ENCODE data around the gene NCF2. TPM values are rescaled to one million over a fixed set of nuclear protein-coding genes. Genes with fewer than 3 reads are reported as not detected.

The NCF2 gene
- total RNA-seq, 4 donors from 2014 or later: 16.9 to 48.3 (median 33.9) TPM

GRCh38 chr1:183551924-183552323 lies 38.3 kb downstream of the NCF2 start:
- 94% methylated on average over 9 of the region's 9 CpGs for WGBS
- no peaks in the 10 kb centered on the region for H3K27me3 ChIP-seq

GRCh38 chr1:183550915-183551314 lies 39.3 kb downstream of the NCF2 start:
- TF ChIP-seq POLR2AphosphoS5 (IDR thresholded peaks at IDR 0.05) (no peak), POLR2A (IDR thresholded peaks at IDR 0.05) (no peak), EP300 (IDR thresholded peaks at IDR 0.05) (no peak)
- TF ChIP-seq, protein P1, sequence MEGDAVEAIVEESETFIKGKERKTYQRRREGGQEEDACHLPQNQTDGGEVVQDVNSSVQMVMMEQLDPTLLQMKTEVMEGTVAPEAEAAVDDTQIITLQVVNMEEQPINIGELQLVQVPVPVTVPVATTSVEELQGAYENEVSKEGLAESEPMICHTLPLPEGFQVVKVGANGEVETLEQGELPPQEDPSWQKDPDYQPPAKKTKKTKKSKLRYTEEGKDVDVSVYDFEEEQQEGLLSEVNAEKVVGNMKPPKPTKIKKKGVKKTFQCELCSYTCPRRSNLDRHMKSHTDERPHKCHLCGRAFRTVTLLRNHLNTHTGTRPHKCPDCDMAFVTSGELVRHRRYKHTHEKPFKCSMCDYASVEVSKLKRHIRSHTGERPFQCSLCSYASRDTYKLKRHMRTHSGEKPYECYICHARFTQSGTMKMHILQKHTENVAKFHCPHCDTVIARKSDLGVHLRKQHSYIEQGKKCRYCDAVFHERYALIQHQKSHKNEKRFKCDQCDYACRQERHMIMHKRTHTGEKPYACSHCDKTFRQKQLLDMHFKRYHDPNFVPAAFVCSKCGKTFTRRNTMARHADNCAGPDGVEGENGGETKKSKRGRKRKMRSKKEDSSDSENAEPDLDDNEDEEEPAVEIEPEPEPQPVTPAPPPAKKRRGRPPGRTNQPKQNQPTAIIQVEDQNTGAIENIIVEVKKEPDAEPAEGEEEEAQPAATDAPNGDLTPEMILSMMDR (IDR thresholded peaks at IDR 0.05): no peak
- no peaks in the 10 kb centered on the region for H3K9me3 ChIP-seq
- H3K36me3 ChIP-seq: peaks cover 92% of the 10 kb centered on the region
- H3K27ac ChIP-seq: no peak overlapping the region
- no peaks in the 10 kb centered on the region for H3K27me3 ChIP-seq
- 39% methylated on average over 3 of the region's 3 CpGs for WGBS
- H3K4me1 ChIP-seq: no peaks in the 10 kb centered on the region
- no peak for DNase-seq (ENCODE audit: low spot score in 2 of 2)
- H3K4me3 ChIP-seq: no peak overlapping the region

More at GRCh38 chr1:183551924-183552323, 38.3 kb downstream of the NCF2 start:
- H3K27ac ChIP-seq: no peak overlapping the region
- H3K4me3 ChIP-seq: no peak overlapping the region
- H3K36me3 ChIP-seq: peaks cover 81% of the 10 kb centered on the region
- H3K4me1 ChIP-seq: no peaks in the 10 kb centered on the region
- no peaks in the 10 kb centered on the region for H3K9me3 ChIP-seq
- TF ChIP-seq, protein P1 (IDR thresholded peaks at IDR 0.05): no peak
- TF ChIP-seq POLR2AphosphoS5 (IDR thresholded peaks at IDR 0.05) (no peak), EP300 (IDR thresholded peaks at IDR 0.05) (no peak), POLR2A (IDR thresholded peaks at IDR 0.05) (no peak)
- no peak for DNase-seq (ENCODE audit: low spot score in 2 of 2)

DNA sequence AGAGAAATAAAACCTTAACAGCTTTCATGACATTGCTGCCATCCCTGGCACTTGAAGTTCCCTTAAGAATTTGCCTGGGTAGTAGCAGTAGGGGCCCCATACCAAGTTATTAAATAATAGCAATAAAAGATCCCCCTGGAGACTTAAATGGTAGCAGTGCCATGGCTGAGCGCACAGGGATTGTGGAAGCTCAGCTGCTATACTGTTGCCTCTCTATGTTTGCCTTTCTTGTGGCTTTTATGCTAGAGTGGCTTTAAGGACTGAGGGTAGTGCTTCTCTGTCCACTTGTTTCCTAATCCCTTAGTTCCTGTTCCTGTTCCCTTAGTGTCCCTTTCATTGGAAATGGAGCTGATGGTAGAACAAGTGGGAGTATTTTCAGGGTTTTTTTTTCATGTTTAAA lies 42.1 kb downstream of the NCF2 start:
- peaks cover 93% of the 10 kb centered on the region for H3K36me3 ChIP-seq
- TF ChIP-seq POLR2AphosphoS5 (IDR thresholded peaks at IDR 0.05): no peak
- TF ChIP-seq, protein P1 (IDR thresholded peaks at IDR 0.05): no peak
- TF ChIP-seq EP300 (IDR thresholded peaks at IDR 0.05): no peak
- TF ChIP-seq POLR2A (IDR thresholded peaks at IDR 0.05): no peak

DNA sequence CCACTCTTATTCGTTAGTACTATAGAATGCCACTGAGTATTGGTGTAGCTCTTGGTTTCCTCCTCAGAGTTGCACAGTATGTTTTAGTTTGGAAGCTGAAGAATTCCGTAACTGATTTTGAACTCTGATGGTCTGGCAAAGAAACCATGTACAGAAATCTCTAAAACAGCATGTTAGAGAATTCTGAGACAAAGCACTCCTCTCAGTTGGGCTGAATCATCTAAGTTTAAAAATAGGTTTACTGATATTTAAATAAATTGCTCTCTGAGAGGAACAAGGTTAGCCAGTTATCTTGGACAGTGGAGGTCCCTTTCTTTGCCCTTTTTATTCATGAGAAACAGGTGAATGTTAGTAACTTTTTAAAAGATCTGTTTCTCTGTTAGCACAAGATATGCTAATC lies 43.8 kb downstream of the NCF2 start:
- WGBS: 91% methylated on average over 2 of the region's 2 CpGs

More for the DNA sequence above, 42.1 kb downstream of the NCF2 start:
- Histone ChIP-seq H3K4me1 (peaks cover 3% of the 10 kb centered on the region), H3K27me3 (no peaks in the 10 kb centered on the region), H3K27ac (no peak overlapping the region), H3K4me3 (no peak overlapping the region), H3K9me3 (no peaks in the 10 kb centered on the region)
- no peak for DNase-seq (ENCODE audit: low spot score in 2 of 2)
- 90% methylated on average over 1 of the region's 1 CpG for WGBS

GRCh38 chr1:183544598-183545297 lies 45.5 kb downstream of the NCF2 start:
- WGBS: 74% methylated on average over 5 of the region's 5 CpGs
- no peak overlapping the region for H3K4me3 ChIP-seq
- peaks cover 92% of the 10 kb centered on the region for H3K36me3 ChIP-seq
- no peak for DNase-seq (ENCODE audit: low spot score in 2 of 2)
- no peak overlapping the region for H3K27ac ChIP-seq
- TF ChIP-seq POLR2AphosphoS5 (IDR thresholded peaks at IDR 0.05): no peak
- TF ChIP-seq POLR2A (IDR thresholded peaks at IDR 0.05): no peak
- TF ChIP-seq, protein P1 (IDR thresholded peaks at IDR 0.05): no peak
- TF ChIP-seq EP300 (IDR thresholded peaks at IDR 0.05): no peak
- peaks cover 3% of the 10 kb centered on the region for H3K4me1 ChIP-seq
- H3K9me3 ChIP-seq: no peaks in the 10 kb centered on the region
- H3K27me3 ChIP-seq: no peaks in the 10 kb centered on the region

More for the DNA sequence above, 43.8 kb downstream of the NCF2 start:
- Histone ChIP-seq H3K4me1 (peaks cover 3% of the 10 kb centered on the region), H3K27me3 (no peaks in the 10 kb centered on the region), H3K27ac (no peak overlapping the region), H3K36me3 (peaks cover 92% of the 10 kb centered on the region), H3K4me3 (no peak overlapping the region), H3K9me3 (no peaks in the 10 kb centered on the region)
- no peak for TF ChIP-seq POLR2AphosphoS5 (IDR thresholded peaks at IDR 0.05)
- TF ChIP-seq, protein P1 (IDR thresholded peaks at IDR 0.05): no peak
- no peak for TF ChIP-seq EP300 (IDR thresholded peaks at IDR 0.05)
- TF ChIP-seq POLR2A (IDR thresholded peaks at IDR 0.05): no peak
- DNase-seq (ENCODE audit: low spot score in 2 of 2): no peak
